SK-N-SH treated with all-trans-retinoic acid at 6 μM for 48 hours (cell line): Measurements from ENCODE around the gene ANKRD13D.

ENCODE experiments used
- ATAC-seq: fragments of 200-7000 bp; cut with Tn5 transposase; 3 replicates; pipeline ENCODE4 v1.9.1; 2020; ENCODE audit warnings: mild to moderate bottlenecking, moderate library complexity
- ARNTL ChIP-seq: fragments of 450-650 bp; formaldehyde crosslinking; IDR thresholded peaks from 2 replicates; pipeline ENCODE4 v1.5.0; 2020; ENCODE audit warnings: low read depth, mild to moderate bottlenecking, moderate library complexity, borderline replicate concordance
- BACH2 ChIP-seq: fragments of 250-450 bp; sonication (Bioruptor Pico); IDR thresholded peaks from 2 replicates; pipeline ENCODE4 v1.9.0; 2021; ENCODE audit warnings: mild to moderate bottlenecking, borderline replicate concordance
- CSDC2 ChIP-seq: fragments of 250-450 bp; sonication (Bioruptor Pico); IDR thresholded peaks from 2 replicates; pipeline ENCODE4 v1.5.0; 2020; ENCODE audit warnings: mild to moderate bottlenecking, moderate library complexity
- ESRRG ChIP-seq: fragments of 250-450 bp; sonication (Bioruptor Pico); IDR thresholded peaks from 2 replicates; pipeline ENCODE4 v1.6.1; 2021; ENCODE audit warnings: mild to moderate bottlenecking
- ISL1 ChIP-seq: fragments of 250-450 bp; sonication (Bioruptor Pico); IDR thresholded peaks from 2 replicates; pipeline ENCODE4 v2.1.2; 2022; ENCODE audit warnings: mild to moderate bottlenecking, moderate library complexity
- OSR1 ChIP-seq: fragments of 250-450 bp; sonication (Bioruptor Pico); IDR thresholded peaks from 2 replicates; pipeline ENCODE4 v1.8.0; 2022; ENCODE audit warnings: moderate library complexity, mild to moderate bottlenecking, inconsistent platforms
- RARB ChIP-seq: fragments of 250-450 bp; sonication (Bioruptor Pico); IDR thresholded peaks from 2 replicates; pipeline ENCODE4 v1.8.0; 2021; ENCODE audit warnings: mild to moderate bottlenecking, moderate library complexity
- SNAI2 ChIP-seq: fragments of 250-450 bp; sonication (Bioruptor Pico); IDR thresholded peaks from 2 replicates; pipeline ENCODE4 v1.5.0; 2020; ENCODE audit warnings: mild to moderate bottlenecking, moderate library complexity
- TCF4 ChIP-seq: fragments of 250-450 bp; sonication (Bioruptor Pico); IDR thresholded peaks from 2 replicates; pipeline ENCODE4 v1.8.0; 2021; ENCODE audit warnings: mild to moderate bottlenecking, moderate library complexity, borderline replicate concordance
- ZC3H10 ChIP-seq: fragments of 250-450 bp; sonication (Bioruptor Pico); IDR thresholded peaks from 2 replicates; pipeline ENCODE4 v1.5.1; 2021; ENCODE audit warnings: mild to moderate bottlenecking, moderate library complexity
- ZFP30 ChIP-seq: fragments of 450-650 bp; formaldehyde crosslinking; IDR thresholded peaks from 2 replicates; pipeline ENCODE4 v1.5.0; 2022; ENCODE audit warnings: mild to moderate bottlenecking, moderate library complexity
- ZNF565 ChIP-seq: fragments of 450-650 bp; formaldehyde crosslinking; conservative IDR thresholded peaks from 2 replicates; pipeline ENCODE4 v1.5.0; 2020; ENCODE audit warnings: low read depth, mild to moderate bottlenecking, moderate library complexity
- ZNF8 ChIP-seq: fragments of 450-650 bp; formaldehyde crosslinking; IDR thresholded peaks from 2 replicates; pipeline ENCODE4 v1.5.0; 2020; ENCODE audit warnings: mild to moderate bottlenecking, moderate library complexity
- TF ChIP-seq, protein P1 (sequence below): fragments of 250-450 bp; sonication (Bioruptor Pico); IDR thresholded peaks from 2 replicates; pipeline ENCODE4 v1.8.0; 2020; ENCODE audit warnings: mild to moderate bottlenecking, moderate library complexity, borderline replicate concordance
- TF ChIP-seq, protein P2 (sequence below): fragments of 250-450 bp; sonication (Bioruptor Pico); IDR thresholded peaks from 2 replicates; pipeline ENCODE4 v1.5.1; 2020; ENCODE audit warnings: low read depth, mild to moderate bottlenecking, moderate library complexity
- TF ChIP-seq, protein P3 (sequence below): fragments of 250-450 bp; sonication (Bioruptor Pico); IDR thresholded peaks from 2 replicates; pipeline ENCODE4 v1.8.0; 2021; ENCODE audit warnings: low read depth, mild to moderate bottlenecking, moderate library complexity, borderline replicate concordance
- TF ChIP-seq, protein P4 (sequence below): fragments of 250-450 bp; sonication (Bioruptor Pico); IDR thresholded peaks from 2 replicates; pipeline ENCODE4 v1.5.0; 2020; ENCODE audit warnings: mild to moderate bottlenecking, moderate library complexity

ANKRD13D gene

DNA sequence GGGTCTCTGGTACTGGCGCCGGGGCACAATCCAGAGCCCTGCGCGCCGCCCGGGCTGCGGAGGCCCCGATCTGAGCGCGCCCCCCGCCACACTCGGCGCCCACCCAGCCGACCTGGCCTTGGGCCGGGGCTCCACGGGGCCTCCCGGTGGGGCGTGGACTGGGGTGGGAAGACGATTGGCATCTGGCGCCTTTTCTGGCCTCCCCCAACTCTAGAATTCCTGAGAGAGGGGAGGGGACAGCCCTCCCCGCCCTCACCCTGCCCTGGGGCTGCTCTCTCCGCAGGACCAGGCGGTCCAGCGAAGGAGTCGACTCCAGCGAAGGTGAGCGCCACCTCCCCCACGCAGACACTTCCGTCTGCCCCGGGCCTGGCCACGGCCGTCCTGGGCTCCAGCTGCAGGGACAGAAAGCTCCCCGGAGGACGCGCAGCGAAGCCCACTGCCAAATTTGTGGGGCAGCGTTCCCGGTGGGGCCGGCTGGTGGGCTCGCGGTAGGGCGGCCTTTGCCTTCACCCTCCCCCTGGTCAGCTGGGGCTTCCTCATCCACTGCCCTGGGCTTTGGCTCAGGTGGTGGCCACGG lies 14.8 kb downstream of the ANKRD13D start:
- TF ChIP-seq BACH2 (CRISPR knock-in tag): no peak
- no peak for TF ChIP-seq SNAI2
- TF ChIP-seq ZNF565 (CRISPR knock-in tag): no peak
- no peak for TF ChIP-seq ZC3H10 (CRISPR knock-in tag)
- no peak for TF ChIP-seq RARB (CRISPR knock-in tag)
- TF ChIP-seq, protein P1, sequence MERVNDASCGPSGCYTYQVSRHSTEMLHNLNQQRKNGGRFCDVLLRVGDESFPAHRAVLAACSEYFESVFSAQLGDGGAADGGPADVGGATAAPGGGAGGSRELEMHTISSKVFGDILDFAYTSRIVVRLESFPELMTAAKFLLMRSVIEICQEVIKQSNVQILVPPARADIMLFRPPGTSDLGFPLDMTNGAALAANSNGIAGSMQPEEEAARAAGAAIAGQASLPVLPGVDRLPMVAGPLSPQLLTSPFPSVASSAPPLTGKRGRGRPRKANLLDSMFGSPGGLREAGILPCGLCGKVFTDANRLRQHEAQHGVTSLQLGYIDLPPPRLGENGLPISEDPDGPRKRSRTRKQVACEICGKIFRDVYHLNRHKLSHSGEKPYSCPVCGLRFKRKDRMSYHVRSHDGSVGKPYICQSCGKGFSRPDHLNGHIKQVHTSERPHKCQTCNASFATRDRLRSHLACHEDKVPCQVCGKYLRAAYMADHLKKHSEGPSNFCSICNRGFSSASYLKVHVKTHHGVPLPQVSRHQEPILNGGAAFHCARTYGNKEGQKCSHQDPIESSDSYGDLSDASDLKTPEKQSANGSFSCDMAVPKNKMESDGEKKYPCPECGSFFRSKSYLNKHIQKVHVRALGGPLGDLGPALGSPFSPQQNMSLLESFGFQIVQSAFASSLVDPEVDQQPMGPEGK (CRISPR knock-in tag): no peak
- TF ChIP-seq ZFP30 (CRISPR knock-in tag): no peak
- TF ChIP-seq ZNF8: no peak
- TF ChIP-seq ARNTL (CRISPR knock-in tag): no peak
- no peak for TF ChIP-seq TCF4 (CRISPR knock-in tag)
- TF ChIP-seq, protein P2, sequence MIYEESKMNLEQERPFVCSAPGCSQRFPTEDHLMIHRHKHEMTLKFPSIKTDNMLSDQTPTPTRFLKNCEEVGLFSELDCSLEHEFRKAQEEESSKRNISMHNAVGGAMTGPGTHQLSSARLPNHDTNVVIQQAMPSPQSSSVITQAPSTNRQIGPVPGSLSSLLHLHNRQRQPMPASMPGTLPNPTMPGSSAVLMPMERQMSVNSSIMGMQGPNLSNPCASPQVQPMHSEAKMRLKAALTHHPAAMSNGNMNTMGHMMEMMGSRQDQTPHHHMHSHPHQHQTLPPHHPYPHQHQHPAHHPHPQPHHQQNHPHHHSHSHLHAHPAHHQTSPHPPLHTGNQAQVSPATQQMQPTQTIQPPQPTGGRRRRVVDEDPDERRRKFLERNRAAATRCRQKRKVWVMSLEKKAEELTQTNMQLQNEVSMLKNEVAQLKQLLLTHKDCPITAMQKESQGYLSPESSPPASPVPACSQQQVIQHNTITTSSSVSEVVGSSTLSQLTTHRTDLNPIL (CRISPR knock-in tag): no peak
- TF ChIP-seq, all 23 proteins: peak for 0
- peak; percentile 49 for ATAC-seq

DNA sequence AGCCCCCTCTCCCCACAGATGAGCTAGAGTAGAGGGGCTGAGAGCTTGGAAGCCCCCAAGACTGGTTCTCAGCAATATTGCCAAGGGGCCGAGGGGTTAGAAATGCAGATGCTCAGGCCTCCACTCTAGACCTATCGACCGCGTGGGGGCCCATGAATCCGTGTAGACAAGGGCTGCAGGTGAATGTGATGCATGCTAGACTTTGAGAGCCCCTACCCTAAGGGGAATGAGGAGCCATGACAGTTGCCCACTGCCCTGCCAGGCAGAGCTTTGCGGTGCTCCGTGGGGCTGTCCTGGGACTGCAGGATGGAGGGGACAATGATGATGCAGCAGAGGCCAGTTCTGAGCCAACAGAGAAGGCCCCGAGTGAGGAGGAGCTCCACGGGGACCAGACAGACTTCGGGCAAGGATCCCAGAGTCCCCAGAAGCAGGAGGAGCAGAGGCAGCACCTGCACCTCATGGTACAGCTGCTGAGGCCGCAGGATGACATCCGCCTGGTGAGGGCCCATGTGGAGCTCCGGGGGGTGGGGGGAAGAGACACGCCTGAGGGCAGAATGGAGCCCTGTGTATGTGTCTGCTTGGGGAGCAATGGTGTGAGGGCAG lies 15.5 kb downstream of the ANKRD13D start:
- no peak for TF ChIP-seq ZNF8
- no peak for TF ChIP-seq ISL1 (CRISPR knock-in tag)
- TF ChIP-seq, protein P3, sequence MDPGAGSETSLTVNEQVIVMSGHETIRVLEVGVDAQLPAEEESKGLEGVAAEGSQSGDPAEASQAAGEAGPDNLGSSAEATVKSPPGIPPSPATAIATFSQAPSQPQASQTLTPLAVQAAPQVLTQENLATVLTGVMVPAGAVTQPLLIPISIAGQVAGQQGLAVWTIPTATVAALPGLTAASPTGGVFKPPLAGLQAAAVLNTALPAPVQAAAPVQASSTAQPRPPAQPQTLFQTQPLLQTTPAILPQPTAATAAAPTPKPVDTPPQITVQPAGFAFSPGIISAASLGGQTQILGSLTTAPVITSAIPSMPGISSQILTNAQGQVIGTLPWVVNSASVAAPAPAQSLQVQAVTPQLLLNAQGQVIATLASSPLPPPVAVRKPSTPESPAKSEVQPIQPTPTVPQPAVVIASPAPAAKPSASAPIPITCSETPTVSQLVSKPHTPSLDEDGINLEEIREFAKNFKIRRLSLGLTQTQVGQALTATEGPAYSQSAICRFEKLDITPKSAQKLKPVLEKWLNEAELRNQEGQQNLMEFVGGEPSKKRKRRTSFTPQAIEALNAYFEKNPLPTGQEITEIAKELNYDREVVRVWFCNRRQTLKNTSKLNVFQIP (CRISPR knock-in tag): no peak
- no peak for TF ChIP-seq CSDC2 (CRISPR knock-in tag)
- TF ChIP-seq, protein P1 (CRISPR knock-in tag): no peak
- no peak for TF ChIP-seq ARNTL (CRISPR knock-in tag)
- no peak for ATAC-seq

DNA sequence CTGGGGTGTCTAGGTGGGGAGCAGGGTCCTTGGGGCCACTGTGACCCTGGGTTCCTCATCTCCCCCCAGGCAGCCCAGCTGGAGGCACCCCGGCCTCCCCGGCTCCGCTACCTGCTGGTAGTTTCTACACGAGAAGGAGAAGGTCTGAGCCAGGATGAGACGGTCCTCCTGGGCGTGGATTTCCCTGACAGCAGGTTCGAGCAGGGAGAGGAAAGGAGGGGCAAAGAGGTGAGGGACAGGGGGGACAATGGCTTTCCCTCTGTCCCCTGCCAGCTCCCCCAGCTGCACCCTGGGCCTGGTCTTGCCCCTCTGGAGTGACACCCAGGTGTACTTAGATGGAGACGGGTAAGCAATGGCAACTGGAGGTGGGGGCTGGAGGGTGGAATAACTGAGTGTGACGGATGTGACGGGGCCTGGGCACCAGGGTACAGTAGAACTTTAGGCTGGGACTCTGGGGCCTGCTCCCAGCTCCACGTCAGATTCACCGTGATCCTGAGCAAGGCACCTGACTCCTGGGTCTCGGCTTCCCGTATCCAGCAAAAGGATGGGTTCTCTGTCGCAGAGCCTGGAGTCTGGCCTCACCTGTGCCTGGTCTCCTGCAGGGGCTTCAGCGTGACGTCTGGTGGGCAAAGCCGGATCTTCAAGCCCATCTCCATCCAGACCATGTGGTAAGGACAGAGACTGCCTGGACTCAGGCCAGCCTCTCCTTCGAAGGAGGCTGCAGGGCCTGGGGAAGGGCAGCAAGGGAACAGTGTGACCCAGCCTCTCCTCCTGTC lies 17.9 kb downstream of the ANKRD13D start:
- ATAC-seq: no peak
- no peak for TF ChIP-seq ISL1 (CRISPR knock-in tag)
- TF ChIP-seq BACH2 (CRISPR knock-in tag): no peak
- TF ChIP-seq, protein P1 (CRISPR knock-in tag): no peak
- TF ChIP-seq, protein P4, sequence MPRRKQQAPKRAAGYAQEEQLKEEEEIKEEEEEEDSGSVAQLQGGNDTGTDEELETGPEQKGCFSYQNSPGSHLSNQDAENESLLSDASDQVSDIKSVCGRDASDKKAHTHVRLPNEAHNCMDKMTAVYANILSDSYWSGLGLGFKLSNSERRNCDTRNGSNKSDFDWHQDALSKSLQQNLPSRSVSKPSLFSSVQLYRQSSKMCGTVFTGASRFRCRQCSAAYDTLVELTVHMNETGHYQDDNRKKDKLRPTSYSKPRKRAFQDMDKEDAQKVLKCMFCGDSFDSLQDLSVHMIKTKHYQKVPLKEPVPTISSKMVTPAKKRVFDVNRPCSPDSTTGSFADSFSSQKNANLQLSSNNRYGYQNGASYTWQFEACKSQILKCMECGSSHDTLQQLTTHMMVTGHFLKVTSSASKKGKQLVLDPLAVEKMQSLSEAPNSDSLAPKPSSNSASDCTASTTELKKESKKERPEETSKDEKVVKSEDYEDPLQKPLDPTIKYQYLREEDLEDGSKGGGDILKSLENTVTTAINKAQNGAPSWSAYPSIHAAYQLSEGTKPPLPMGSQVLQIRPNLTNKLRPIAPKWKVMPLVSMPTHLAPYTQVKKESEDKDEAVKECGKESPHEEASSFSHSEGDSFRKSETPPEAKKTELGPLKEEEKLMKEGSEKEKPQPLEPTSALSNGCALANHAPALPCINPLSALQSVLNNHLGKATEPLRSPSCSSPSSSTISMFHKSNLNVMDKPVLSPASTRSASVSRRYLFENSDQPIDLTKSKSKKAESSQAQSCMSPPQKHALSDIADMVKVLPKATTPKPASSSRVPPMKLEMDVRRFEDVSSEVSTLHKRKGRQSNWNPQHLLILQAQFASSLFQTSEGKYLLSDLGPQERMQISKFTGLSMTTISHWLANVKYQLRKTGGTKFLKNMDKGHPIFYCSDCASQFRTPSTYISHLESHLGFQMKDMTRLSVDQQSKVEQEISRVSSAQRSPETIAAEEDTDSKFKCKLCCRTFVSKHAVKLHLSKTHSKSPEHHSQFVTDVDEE (CRISPR knock-in tag): no peak
- no peak for TF ChIP-seq ZC3H10 (CRISPR knock-in tag)
- no peak for TF ChIP-seq ZNF565 (CRISPR knock-in tag)
- no peak for TF ChIP-seq OSR1 (CRISPR knock-in tag)
- no peak for TF ChIP-seq ESRRG
